HS-5 (cell line): ENCODE measurements around the gene SH2D1B.

Experiments
- DNase-seq: peaks from one replicate; pipeline ENCODE4 v3.0.0-alpha.2; 2012; ENCODE audit warnings: low read depth

SH2D1B gene

GRCh38 chr1:162398999-162399580 is 12.8 kb downstream of the SH2D1B start:
- no peak for DNase-seq

- no peak for DNase-seq
These were observed 13.9 kb downstream of the SH2D1B start for GRCh38 chr1:162397943-162398560.

- DNase-seq = no peak
These were observed 14.9 kb downstream of the SH2D1B start for GRCh38 chr1:162397039-162397448.

- no peak for DNase-seq
These were observed 15.6 kb downstream of the SH2D1B start for GRCh38 chr1:162396201-162396906.

GRCh38 chr1:162391790-162392563 is 20.0 kb downstream of the SH2D1B start:
- DNase-seq = no peak

GRCh38 chr1:162390396-162391185 is 21.3 kb downstream of the SH2D1B start:
- DNase-seq = no peak

- DNase-seq = no peak
These were observed 22.0 kb downstream of the SH2D1B start for GRCh38 chr1:162389971-162390370.

- no peak for DNase-seq
These were observed 22.7 kb downstream of the SH2D1B start for GRCh38 chr1:162389021-162389818.

- no peak for DNase-seq
These were observed 23.3 kb downstream of the SH2D1B start for GRCh38 chr1:162388615-162389014.

- DNase-seq = no peak
These were observed 23.8 kb downstream of the SH2D1B start for GRCh38 chr1:162388083-162388594.

GRCh38 chr1:162387226-162388082 is 24.5 kb downstream of the SH2D1B start:
- no peak for DNase-seq

- no peak for DNase-seq
These were observed 25.4 kb downstream of the SH2D1B start for GRCh38 chr1:162386292-162387225.

- DNase-seq = no peak
These were observed 26.2 kb downstream of the SH2D1B start for GRCh38 chr1:162385702-162386101.

GRCh38 chr1:162385280-162385623 is 26.7 kb downstream of the SH2D1B start:
- DNase-seq = no peak

- no peak for DNase-seq
These were observed 27.2 kb downstream of the SH2D1B start for GRCh38 chr1:162384601-162385279.

GRCh38 chr1:162384116-162384515 is 27.8 kb downstream of the SH2D1B start:
- DNase-seq = no peak

- no peak for DNase-seq
These were observed 28.4 kb downstream of the SH2D1B start for GRCh38 chr1:162383516-162383915.

- no peak for DNase-seq
These were observed 28.8 kb downstream of the SH2D1B start for GRCh38 chr1:162383091-162383490.
